A549 (cell line): ENCODE measurements around the gene NTM. TPM values are rescaled to one million over a fixed set of nuclear protein-coding genes. Genes with fewer than 3 reads are reported as not detected.

Source experiments
- ATAC-seq, 2 experiments: fragments of 200-7000 bp in 1 of 2; fragments of >200 bp in 1 of 2; cut with Nextera tagmentation in 1 of 2; cut with Tn5 transposase in 1 of 2; 3 replicates each; pipeline versions ENCODE4 v1.8.0 to v1.9.1; 2018 to 2020; ENCODE audit warnings: mild to moderate bottlenecking in 1 of 2, moderate library complexity in 1 of 2
- CTCF ChIA-PET: fragments of 300-600 bp; sonication (Branson Sonifier 250); formaldehyde crosslinking; extraction: SDS; loops from one replicate; lab custom pipeline; 2021; ENCODE audit warnings: antibody characterized with exemption, inconsistent platforms; lab: Yijun Ruan, JAX
- POLR2A ChIA-PET: fragments of 350-600 bp; formaldehyde crosslinking; extraction: SDS; loops from one replicate; lab custom pipeline; 2021; ENCODE audit warnings: antibody characterized with exemption, inconsistent platforms; lab: Yijun Ruan, JAX
- DNase-seq, 2 experiments: peaks; one replicate each; pipeline versions ENCODE4 v3.0.0 to v3.0.0-alpha.2; 2011 to 2016; ENCODE audit warnings: low read depth in 1 of 2, low spot score in 1 of 2
- FAIRE-seq: peaks from 2 replicates; lab custom pipeline; 2011; peaks lifted over from hg19 to GRCh38; lab: Jason Lieb, UNC
- H3K27ac ChIP-seq, 2 experiments: fragments of >200 bp; sonication (Bioruptor Twin); formaldehyde crosslinking; 3 replicates each; pipeline ENCODE4 v1.5.1; 2016 to 2017
- H3K4me1 ChIP-seq: fragments of >200 bp; sonication (Bioruptor Twin); formaldehyde crosslinking; 3 replicates; pipeline ENCODE4 v1.6.1; 2016
- H3K4me2 ChIP-seq: fragments of >200 bp; sonication (Bioruptor Twin); formaldehyde crosslinking; 3 replicates; pipeline ENCODE4 v1.6.1; 2016
- H3K4me3 ChIP-seq: fragments of >200 bp; sonication (Bioruptor Twin); formaldehyde crosslinking; 3 replicates; pipeline ENCODE4 v1.5.1; 2016
- H3K9me3 ChIP-seq: fragments of >200 bp; sonication (Bioruptor Twin); formaldehyde crosslinking; 3 replicates; pipeline ENCODE4 v1.6.1; 2016
- CHD4 ChIP-seq: fragments of 200-600 bp; sonication (generic); IDR thresholded peaks from 2 replicates; pipeline ENCODE4 v1.6.1; 2016; ENCODE audit warnings: antibody characterized with exemption, mild to moderate bottlenecking, borderline replicate concordance
- E2F6 ChIP-seq: IDR thresholded peaks from 2 replicates; pipeline ENCODE4 v1.6.1; 2012; ENCODE audit warnings: low read depth, borderline replicate concordance
- EHMT2 ChIP-seq: fragments of 200-600 bp; sonication (generic); IDR thresholded peaks from 2 replicates; pipeline ENCODE4 v1.6.1; 2016; ENCODE audit warnings: antibody characterized with exemption, low read depth, mild to moderate bottlenecking, moderate library complexity
- ESRRA ChIP-seq: fragments of 150-350 bp; IDR thresholded peaks from 2 replicates; pipeline ENCODE4 v1.6.1; 2014; ENCODE audit warnings: mild to moderate bottlenecking, low read length, borderline replicate concordance
- GATA3 ChIP-seq: IDR thresholded peaks from 2 replicates; pipeline ENCODE4 v1.6.1; 2012; ENCODE audit warnings: borderline replicate concordance
- HEYL ChIP-seq: fragments of 250-450 bp; sonication (Bioruptor Pico); IDR thresholded peaks from 2 replicates; pipeline ENCODE4 v1.8.0; 2021; ENCODE audit warnings: mild to moderate bottlenecking, moderate library complexity
- HOXA7 ChIP-seq: fragments of 250-450 bp; sonication (Bioruptor Pico); IDR thresholded peaks from 2 replicates; pipeline ENCODE4 v1.5.0; 2020; ENCODE audit warnings: mild to moderate bottlenecking, moderate library complexity
- HOXB13 ChIP-seq: fragments of 250-450 bp; sonication (Bioruptor Pico); IDR thresholded peaks from 2 replicates; pipeline ENCODE4 v1.5.0; 2020; ENCODE audit warnings: low read depth, mild to moderate bottlenecking, moderate library complexity
- JUNB ChIP-seq: fragments of >200 bp; sonication (Bioruptor Twin); formaldehyde crosslinking; IDR thresholded peaks from 2 replicates; pipeline ENCODE4 v1.6.1; 2016
- KDM5A ChIP-seq: fragments of 200-600 bp; sonication (generic); IDR thresholded peaks from 2 replicates; pipeline ENCODE4 v1.6.1; 2016; ENCODE audit warnings: antibody characterized with exemption, mild to moderate bottlenecking
- MAZ ChIP-seq: fragments of 150-350 bp; IDR thresholded peaks from 2 replicates; pipeline ENCODE4 v1.6.1; 2014; ENCODE audit warnings: antibody characterized with exemption, low read depth, low read length, borderline replicate concordance
- NFE2L2 ChIP-seq: fragments of 150-350 bp; conservative IDR thresholded peaks from 2 replicates; pipeline ENCODE4 v1.6.1; 2014; ENCODE audit warnings: low read length
- RCOR1 ChIP-seq: fragments of 150-350 bp; IDR thresholded peaks from 2 replicates; pipeline ENCODE4 v1.6.1; 2014; ENCODE audit warnings: antibody characterized with exemption, low read length, low read depth
- SMC3 ChIP-seq: fragments of >200 bp; sonication (Bioruptor Twin); formaldehyde crosslinking; IDR thresholded peaks from 3 replicates; pipeline ENCODE4 v1.6.1; 2018; ENCODE audit warnings: inconsistent platforms
- SREBF2 ChIP-seq: fragments of 450-650 bp; IDR thresholded peaks from 2 replicates; pipeline ENCODE4 v1.6.1; 2014; ENCODE audit warnings: mild to moderate bottlenecking, moderate library complexity
- TFCP2L1 ChIP-seq: fragments of 250-450 bp; sonication (Bioruptor Pico); IDR thresholded peaks from 2 replicates; pipeline ENCODE4 v1.5.0; 2021; ENCODE audit warnings: mild to moderate bottlenecking
- ZC3H11A ChIP-seq: fragments of 450-650 bp; IDR thresholded peaks from 2 replicates; pipeline ENCODE4 v1.6.1; 2014; ENCODE audit warnings: antibody characterized with exemption, mild to moderate bottlenecking
- ZSCAN20 ChIP-seq: fragments of 250-450 bp; sonication (Bioruptor Pico); IDR thresholded peaks from 2 replicates; pipeline ENCODE4 v1.8.0; 2022; ENCODE audit warnings: mild to moderate bottlenecking, moderate library complexity
- WGBS: methylation state at CpG from one replicate; pipeline ENCODE4 v1.1.6; 2017; ENCODE audit errors: missing lambda C conversion rate; 5-methylcytosine and 5-hydroxymethylcytosine counted together
- polyA plus RNA-seq, 4 experiments: library from polyadenylated mRNA; depleted of rRNA in 3 of 4; stranded (reverse); fragments of >200 nt; fragmentation: RNase III in 1 of 4; extraction: RNeasy Plus Mini Kit Qiagen cat#74134 plus additional on column Dnase treatment in 1 of 4; gene quantifications; 2 replicates in 3 of 4; 3 replicates in 1 of 4; pipeline ENCODE4 v1.2.3, GENCODE V29; 2011 to 2017
- TF ChIP-seq, protein P1 (sequence below): fragments of 200-600 bp; sonication (generic); IDR thresholded peaks from 2 replicates; pipeline ENCODE4 v1.6.1; 2016; ENCODE audit warnings: antibody characterized with exemption, mild to moderate bottlenecking, moderate library complexity
- TF ChIP-seq, protein P2 (sequence below): fragments of >200 bp; sonication (Bioruptor Twin); formaldehyde crosslinking; IDR thresholded peaks from 3 replicates; pipeline ENCODE4 v1.6.1; 2016
- TF ChIP-seq, protein P3 (sequence below): fragments of 250-450 bp; sonication (Bioruptor Pico); IDR thresholded peaks from 2 replicates; pipeline ENCODE4 v1.5.0; 2020; ENCODE audit warnings: low read depth, mild to moderate bottlenecking, moderate library complexity

Gene NTM
- polyA plus RNA-seq, 2 of the 4 experiments (the other 2 are of a cell fraction) = not detected

GRCh38 chr11:132263875-132264274 is 893.5 kb downstream of the NTM start:
- TF ChIP-seq RCOR1 (no peak), ZC3H11A (no peak), EHMT2 (no peak), E2F6 (no peak), GATA3 (no peak)
- TF ChIP-seq, protein P1, sequence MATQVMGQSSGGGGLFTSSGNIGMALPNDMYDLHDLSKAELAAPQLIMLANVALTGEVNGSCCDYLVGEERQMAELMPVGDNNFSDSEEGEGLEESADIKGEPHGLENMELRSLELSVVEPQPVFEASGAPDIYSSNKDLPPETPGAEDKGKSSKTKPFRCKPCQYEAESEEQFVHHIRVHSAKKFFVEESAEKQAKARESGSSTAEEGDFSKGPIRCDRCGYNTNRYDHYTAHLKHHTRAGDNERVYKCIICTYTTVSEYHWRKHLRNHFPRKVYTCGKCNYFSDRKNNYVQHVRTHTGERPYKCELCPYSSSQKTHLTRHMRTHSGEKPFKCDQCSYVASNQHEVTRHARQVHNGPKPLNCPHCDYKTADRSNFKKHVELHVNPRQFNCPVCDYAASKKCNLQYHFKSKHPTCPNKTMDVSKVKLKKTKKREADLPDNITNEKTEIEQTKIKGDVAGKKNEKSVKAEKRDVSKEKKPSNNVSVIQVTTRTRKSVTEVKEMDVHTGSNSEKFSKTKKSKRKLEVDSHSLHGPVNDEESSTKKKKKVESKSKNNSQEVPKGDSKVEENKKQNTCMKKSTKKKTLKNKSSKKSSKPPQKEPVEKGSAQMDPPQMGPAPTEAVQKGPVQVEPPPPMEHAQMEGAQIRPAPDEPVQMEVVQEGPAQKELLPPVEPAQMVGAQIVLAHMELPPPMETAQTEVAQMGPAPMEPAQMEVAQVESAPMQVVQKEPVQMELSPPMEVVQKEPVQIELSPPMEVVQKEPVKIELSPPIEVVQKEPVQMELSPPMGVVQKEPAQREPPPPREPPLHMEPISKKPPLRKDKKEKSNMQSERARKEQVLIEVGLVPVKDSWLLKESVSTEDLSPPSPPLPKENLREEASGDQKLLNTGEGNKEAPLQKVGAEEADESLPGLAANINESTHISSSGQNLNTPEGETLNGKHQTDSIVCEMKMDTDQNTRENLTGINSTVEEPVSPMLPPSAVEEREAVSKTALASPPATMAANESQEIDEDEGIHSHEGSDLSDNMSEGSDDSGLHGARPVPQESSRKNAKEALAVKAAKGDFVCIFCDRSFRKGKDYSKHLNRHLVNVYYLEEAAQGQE = no peak
- H3K27ac ChIP-seq = no peak overlapping the region
- 3% methylated on average over 4 of the region's 4 CpGs for WGBS
- H3K4me1 ChIP-seq = no peaks in the 10 kb centered on the region
- ChIA-PET CTCF (no interaction called here), POLR2A (no interaction called here)
- no peak overlapping the region for H3K4me2 ChIP-seq
- FAIRE-seq (no peak), ATAC-seq (no peak), DNase-seq (no peak)
- H3K4me3 ChIP-seq = no peak overlapping the region
- H3K9me3 ChIP-seq = no peaks in the 10 kb centered on the region

DNA sequence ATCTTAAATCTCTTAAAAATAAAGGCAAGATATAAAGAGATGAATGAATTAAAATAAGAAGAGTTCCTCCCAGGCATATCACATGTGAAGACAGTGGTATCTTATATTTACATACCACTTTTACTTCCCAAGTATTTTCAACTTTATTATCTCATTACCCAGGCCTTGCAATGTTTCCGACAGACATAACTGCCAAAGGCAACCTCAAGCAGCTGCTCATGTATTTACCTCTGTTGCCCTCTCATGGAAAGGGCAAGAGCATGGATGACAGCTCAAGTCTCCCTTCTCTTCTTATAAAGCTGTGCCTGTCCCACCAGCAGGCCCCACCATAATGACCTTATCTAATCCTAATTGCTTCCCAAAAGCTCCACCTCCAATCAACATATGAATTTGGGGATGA is 894.2 kb downstream of the NTM start:
- no peak overlapping the region for H3K4me2 ChIP-seq
- no peak for FAIRE-seq
- CTCF ChIA-PET = interaction anchor here (0.5 kb wide), 1 partner anchor 514 kb away, joined by 3 read pairs; no protein-coding TSS in a partner anchor
- TF ChIP-seq HOXA7 (CRISPR knock-in tag) (no peak), ESRRA (no peak), HEYL (CRISPR knock-in tag) (no peak), SREBF2 (no peak), ZC3H11A (no peak), HOXB13 (CRISPR knock-in tag) (no peak), JUNB (no peak), ZSCAN20 (no peak), KDM5A (no peak), CHD4 (no peak), MAZ (no peak), NFE2L2 (no peak), SMC3 (no peak), TFCP2L1 (no peak)
- TF ChIP-seq, protein P2, sequence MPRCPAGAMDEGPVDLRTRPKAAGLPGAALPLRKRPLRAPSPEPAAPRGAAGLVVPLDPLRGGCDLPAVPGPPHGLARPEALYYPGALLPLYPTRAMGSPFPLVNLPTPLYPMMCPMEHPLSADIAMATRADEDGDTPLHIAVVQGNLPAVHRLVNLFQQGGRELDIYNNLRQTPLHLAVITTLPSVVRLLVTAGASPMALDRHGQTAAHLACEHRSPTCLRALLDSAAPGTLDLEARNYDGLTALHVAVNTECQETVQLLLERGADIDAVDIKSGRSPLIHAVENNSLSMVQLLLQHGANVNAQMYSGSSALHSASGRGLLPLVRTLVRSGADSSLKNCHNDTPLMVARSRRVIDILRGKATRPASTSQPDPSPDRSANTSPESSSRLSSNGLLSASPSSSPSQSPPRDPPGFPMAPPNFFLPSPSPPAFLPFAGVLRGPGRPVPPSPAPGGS = no peak
- TF ChIP-seq, protein P3, sequence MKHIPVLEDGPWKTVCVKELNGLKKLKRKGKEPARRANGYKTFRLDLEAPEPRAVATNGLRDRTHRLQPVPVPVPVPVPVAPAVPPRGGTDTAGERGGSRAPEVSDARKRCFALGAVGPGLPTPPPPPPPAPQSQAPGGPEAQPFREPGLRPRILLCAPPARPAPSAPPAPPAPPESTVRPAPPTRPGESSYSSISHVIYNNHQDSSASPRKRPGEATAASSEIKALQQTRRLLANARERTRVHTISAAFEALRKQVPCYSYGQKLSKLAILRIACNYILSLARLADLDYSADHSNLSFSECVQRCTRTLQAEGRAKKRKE (CRISPR knock-in tag) = no peak
- TF ChIP-seq, all 56 proteins: peak for 0
- Histone ChIP-seq H3K9me3 (no peaks in the 10 kb centered on the region), H3K4me3 (no peak overlapping the region), H3K4me1 (no peaks in the 10 kb centered on the region), H3K27ac (no peak overlapping the region)
- DNase-seq (no peak), ATAC-seq (no peak)
- POLR2A ChIA-PET = no interaction called here
- 68% methylated on average over 1 of the region's 1 CpG for WGBS
